ENCODE results near the gene PTPN3. TPM values are rescaled to one million over a fixed set of nuclear protein-coding genes. Genes with fewer than 3 reads are reported as not detected.

PTPN3 gene
- total RNA-seq, 1 donor from 2014 or later = 2.4 TPM

DNA sequence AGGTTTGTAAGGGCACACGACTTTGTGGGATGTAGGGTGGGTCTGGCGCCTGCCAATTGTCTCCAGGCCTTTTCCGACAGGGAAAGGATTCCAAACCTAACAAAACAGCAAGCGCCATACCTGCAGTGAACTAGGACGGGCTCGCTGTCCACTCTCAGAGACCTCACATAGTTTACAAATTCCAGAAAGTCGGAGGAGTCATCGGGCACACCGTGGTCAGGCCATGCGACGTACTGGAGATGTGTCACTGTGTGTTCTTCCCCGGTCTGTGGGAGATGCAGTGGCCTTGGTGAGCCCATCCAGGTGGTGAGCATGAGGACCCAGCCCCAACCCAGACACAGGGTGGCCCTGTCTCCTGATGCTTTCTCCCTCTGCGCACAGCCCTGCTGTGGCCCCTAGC is 115.9 kb downstream of the PTPN3 start:
- Histone ChIP-seq H4K20me1 (ENCODE audit: low read depth) (no peaks in the 10 kb centered on the region), H3K9me3 (ENCODE audit: low read depth) (no peaks in the 10 kb centered on the region), H3K36me3 (no peaks in the 10 kb centered on the region), H2AFZ (replicated peaks) (no peak overlapping the region), H3K4me1 (no peaks in the 10 kb centered on the region), H3K4me3 (no peak overlapping the region), H3K27me3 (no peaks in the 10 kb centered on the region), H3K9ac (no peak overlapping the region), H3K4me2 (no peak overlapping the region), H3K79me2 (ENCODE audit: low read depth) (no peaks in the 10 kb centered on the region), H3K27ac (no peak overlapping the region), H3F3A (ENCODE audit: low read depth) (no peaks in the 10 kb centered on the region)
- TF ChIP-seq, protein P1, sequence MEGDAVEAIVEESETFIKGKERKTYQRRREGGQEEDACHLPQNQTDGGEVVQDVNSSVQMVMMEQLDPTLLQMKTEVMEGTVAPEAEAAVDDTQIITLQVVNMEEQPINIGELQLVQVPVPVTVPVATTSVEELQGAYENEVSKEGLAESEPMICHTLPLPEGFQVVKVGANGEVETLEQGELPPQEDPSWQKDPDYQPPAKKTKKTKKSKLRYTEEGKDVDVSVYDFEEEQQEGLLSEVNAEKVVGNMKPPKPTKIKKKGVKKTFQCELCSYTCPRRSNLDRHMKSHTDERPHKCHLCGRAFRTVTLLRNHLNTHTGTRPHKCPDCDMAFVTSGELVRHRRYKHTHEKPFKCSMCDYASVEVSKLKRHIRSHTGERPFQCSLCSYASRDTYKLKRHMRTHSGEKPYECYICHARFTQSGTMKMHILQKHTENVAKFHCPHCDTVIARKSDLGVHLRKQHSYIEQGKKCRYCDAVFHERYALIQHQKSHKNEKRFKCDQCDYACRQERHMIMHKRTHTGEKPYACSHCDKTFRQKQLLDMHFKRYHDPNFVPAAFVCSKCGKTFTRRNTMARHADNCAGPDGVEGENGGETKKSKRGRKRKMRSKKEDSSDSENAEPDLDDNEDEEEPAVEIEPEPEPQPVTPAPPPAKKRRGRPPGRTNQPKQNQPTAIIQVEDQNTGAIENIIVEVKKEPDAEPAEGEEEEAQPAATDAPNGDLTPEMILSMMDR (IDR thresholded peaks at IDR 0.05) = no peak
- TF ChIP-seq EZH2phosphoT487 (IDR thresholded peaks at IDR 0.05) (no peak), EZH2 (IDR thresholded peaks at IDR 0.05) (no peak)
- Mint-ChIP-seq H3K4me3 (no peak overlapping the region), H3K27ac (no peak overlapping the region), H3K9me3 (peaks cover 2% of the 10 kb centered on the region), H3K27me3 (ENCODE audit: insufficient read depth, low read depth) (peaks cover 6% of the 10 kb centered on the region), H3K36me3 (peaks cover 2% of the 10 kb centered on the region), H3K4me1 (peaks cover 7% of the 10 kb centered on the region)
- DNase-seq (ENCODE audit: low spot score) = no peak

DNA sequence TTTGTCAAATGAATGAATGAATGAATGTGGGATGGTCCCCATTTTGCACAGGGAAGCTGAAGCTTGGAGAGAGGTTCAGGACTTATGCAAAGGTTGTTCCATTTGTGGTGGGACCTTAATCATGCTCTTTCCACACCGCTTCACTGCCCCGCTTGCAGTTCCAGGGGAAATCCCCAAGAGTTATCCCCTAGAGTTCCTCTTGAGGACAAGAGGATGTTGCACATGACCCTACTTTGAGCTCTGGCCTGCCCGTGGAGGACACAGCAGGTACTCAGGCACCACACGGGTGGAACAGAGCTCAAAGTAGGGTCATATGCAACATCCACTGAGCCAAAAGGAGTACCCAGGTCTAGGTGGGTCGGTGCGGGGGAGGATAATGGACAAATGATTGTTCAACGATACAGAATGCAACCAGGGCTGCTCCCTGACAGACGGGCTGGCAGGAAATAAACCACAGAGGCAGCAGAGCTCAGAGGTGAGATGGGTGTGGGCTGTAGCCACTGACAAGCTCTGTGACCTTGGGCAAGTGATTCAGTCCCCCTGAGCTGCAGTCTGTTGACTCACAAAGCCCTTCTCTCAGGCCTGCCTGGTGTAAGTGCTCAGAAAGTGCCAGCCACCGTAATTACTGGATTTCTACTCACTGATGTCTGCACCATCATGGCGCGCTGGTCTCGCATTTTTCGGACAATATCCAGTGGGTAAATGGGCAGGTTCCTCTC is 116.9 kb downstream of the PTPN3 start:
- H3K4me2 ChIP-seq = no peak overlapping the region
- no peak overlapping the region for H2AFZ ChIP-seq (replicated peaks)
- H3K36me3 ChIP-seq = no peaks in the 10 kb centered on the region
- H3K27ac ChIP-seq = no peak overlapping the region
- H3K79me2 ChIP-seq (ENCODE audit: low read depth) = no peaks in the 10 kb centered on the region
- H3K4me1 ChIP-seq = no peaks in the 10 kb centered on the region
- Mint-ChIP-seq H3K4me3 (no peak overlapping the region), H3K27ac (no peak overlapping the region), H3K9me3 (peaks cover 2% of the 10 kb centered on the region), H3K27me3 (ENCODE audit: insufficient read depth, low read depth) (peaks cover 4% of the 10 kb centered on the region), H3K36me3 (peaks cover 2% of the 10 kb centered on the region), H3K4me1 (peaks cover 7% of the 10 kb centered on the region)
- H4K20me1 ChIP-seq (ENCODE audit: low read depth) = no peaks in the 10 kb centered on the region
- H3K9ac ChIP-seq = no peak overlapping the region
- H3K4me3 ChIP-seq = no peak overlapping the region
- TF ChIP-seq EZH2 (IDR thresholded peaks at IDR 0.05) (no peak), EZH2phosphoT487 (IDR thresholded peaks at IDR 0.05) (no peak)
- TF ChIP-seq, protein P1 (IDR thresholded peaks at IDR 0.05) = no peak
- DNase-seq (ENCODE audit: low spot score) = no peak
- no peaks in the 10 kb centered on the region for H3K27me3 ChIP-seq
- H3K9me3 ChIP-seq (ENCODE audit: low read depth) = no peaks in the 10 kb centered on the region
- H3F3A ChIP-seq (ENCODE audit: low read depth) = no peaks in the 10 kb centered on the region

DNA sequence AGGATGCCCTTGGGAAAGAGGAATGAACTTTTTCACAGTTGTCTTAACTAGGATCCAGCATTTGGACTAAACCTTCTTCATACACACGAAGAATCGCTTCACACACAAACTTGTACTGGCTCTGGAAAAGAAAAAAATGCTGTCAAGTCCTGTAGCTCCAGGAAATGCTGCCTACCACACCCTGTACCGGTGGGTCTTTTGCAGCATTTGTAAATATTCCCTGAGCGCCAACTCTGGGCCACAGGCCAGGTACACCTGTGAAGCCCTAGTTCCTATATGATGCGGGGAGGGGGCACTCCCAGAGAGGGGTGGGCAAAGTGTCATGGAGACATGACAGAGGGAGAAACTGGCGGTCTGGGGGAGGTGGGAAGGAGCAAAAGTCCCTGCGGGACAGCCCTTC is 118.6 kb downstream of the PTPN3 start:
- Histone ChIP-seq H3K9me3 (ENCODE audit: low read depth) (no peaks in the 10 kb centered on the region), H3K9ac (no peak overlapping the region), H3K4me2 (no peak overlapping the region), H3K27me3 (no peaks in the 10 kb centered on the region), H2AFZ (replicated peaks) (no peak overlapping the region), H4K20me1 (ENCODE audit: low read depth) (no peaks in the 10 kb centered on the region), H3F3A (ENCODE audit: low read depth) (no peaks in the 10 kb centered on the region), H3K27ac (no peak overlapping the region), H3K36me3 (no peaks in the 10 kb centered on the region), H3K79me2 (ENCODE audit: low read depth) (no peaks in the 10 kb centered on the region), H3K4me1 (no peaks in the 10 kb centered on the region), H3K4me3 (no peak overlapping the region)
- DNase-seq (ENCODE audit: low spot score) = no peak
- H3K36me3 Mint-ChIP-seq = peaks cover 2% of the 10 kb centered on the region
- peaks cover 7% of the 10 kb centered on the region for H3K4me1 Mint-ChIP-seq
- peaks cover 2% of the 10 kb centered on the region for H3K9me3 Mint-ChIP-seq
- TF ChIP-seq EZH2phosphoT487 (IDR thresholded peaks at IDR 0.05) (no peak), EZH2 (IDR thresholded peaks at IDR 0.05) (no peak)
- TF ChIP-seq, protein P1 (IDR thresholded peaks at IDR 0.05) = no peak
- H3K27me3 Mint-ChIP-seq (ENCODE audit: insufficient read depth, low read depth) = peaks cover 7% of the 10 kb centered on the region
- H3K27ac Mint-ChIP-seq = no peak overlapping the region
- no peak overlapping the region for H3K4me3 Mint-ChIP-seq
